H1 (cell line): ENCODE results near the gene VSX2.

Source experiments
- ATF3 ChIP-seq: IDR thresholded peaks from 2 replicates; pipeline ENCODE4 v1.6.1; 2011; ENCODE audit warnings: low read depth, mild to moderate bottlenecking, low read length; ENCODE audit not compliant: insufficient read depth
- CBX8 ChIP-seq: fragments of 300-800, 300-1000 bp; sonication (generic); IDR thresholded peaks from 2 replicates; pipeline ENCODE4 v1.7.1; 2016; ENCODE audit warnings: low read depth, low read length, borderline replicate concordance
- CHD7 ChIP-seq: fragments of 300-600 bp; sonication (generic); IDR thresholded peaks from 2 replicates; pipeline ENCODE4 v1.7.1; 2012; ENCODE audit warnings: low read length, moderate library complexity, mild to moderate bottlenecking, inconsistent platforms; ENCODE audit not compliant: insufficient replicate concordance
- CTCF ChIP-seq, 3 experiments: IDR thresholded peaks; 1 replicate in 2 of 3; 2 replicates in 1 of 3; pipeline versions ENCODE4 v1.5.1 to v1.6.1; 2011; ENCODE audit warnings: low read length in 3 of 3, mild to moderate bottlenecking in 3 of 3, inconsistent platforms in 2 of 3, low read depth in 1 of 3, moderate library complexity in 1 of 3; ENCODE audit not compliant: insufficient read depth in 1 of 3; ENCODE audit errors: control extremely low read depth in 1 of 3
- EZH2 ChIP-seq: fragments of 200-600 bp; sonication (generic); IDR thresholded peaks from 2 replicates; pipeline ENCODE4 v1.7.1; 2012; ENCODE audit warnings: low read depth, mild to moderate bottlenecking, moderate library complexity, low read length, inconsistent platforms; ENCODE audit not compliant: severe bottlenecking
- JUND ChIP-seq: IDR thresholded peaks from 2 replicates; pipeline ENCODE4 v1.6.1; 2011; ENCODE audit warnings: mild to moderate bottlenecking, improper control_type of control experiment, low read length
- POLR2A ChIP-seq, 2 experiments: IDR thresholded peaks; 1 replicate in 1 of 2; 2 replicates in 1 of 2; pipeline ENCODE4 v1.6.1; 2011; ENCODE audit warnings: low read depth in 2 of 2, low read length in 2 of 2, mild to moderate bottlenecking in 2 of 2; ENCODE audit errors: control extremely low read depth in 1 of 2
- SUZ12 ChIP-seq: fragments of 200-600 bp; sonication (generic); IDR thresholded peaks from 2 replicates; pipeline ENCODE4 v1.6.1; 2012; ENCODE audit warnings: mild to moderate bottlenecking, inconsistent platforms, low read length, moderate library complexity, mixed read lengths

DNA sequence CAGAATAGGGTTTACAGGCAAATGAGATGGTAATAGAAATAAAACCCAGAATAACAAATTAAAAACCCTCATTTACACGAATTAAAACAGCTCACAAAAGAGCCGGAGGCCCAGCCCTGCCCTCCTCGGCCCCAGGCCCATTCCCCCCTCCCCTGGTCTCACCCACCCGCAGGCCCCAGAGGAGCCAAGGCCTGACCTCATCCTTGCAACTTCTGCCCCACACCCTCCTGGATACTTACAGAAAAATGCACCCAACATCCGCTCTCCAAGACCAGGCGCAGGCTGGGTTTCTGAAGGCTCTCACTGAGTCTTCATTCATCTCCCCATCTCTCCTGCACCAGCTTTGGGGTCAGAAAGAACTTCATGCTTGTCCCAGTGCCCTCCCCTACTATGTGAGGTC lies 16.2 kb upstream of the VSX2 start:
- no peak for TF ChIP-seq CBX8
- TF ChIP-seq CTCF (IDR thresholded peaks at IDR 0.05; ENCODE audit: control extremely low read depth in 1 of 3, insufficient read depth in 1 of 3, low read depth in 1 of 3, low read length in 3 of 3) = no peak
- no peak for TF ChIP-seq POLR2A (IDR thresholded peaks at IDR 0.05; ENCODE audit: control extremely low read depth in 1 of 2, low read depth in 2 of 2, low read length in 2 of 2)
- no peak for TF ChIP-seq SUZ12
- no peak for TF ChIP-seq EZH2
- TF ChIP-seq ATF3 = no peak
- TF ChIP-seq JUND = no peak
- no peak for TF ChIP-seq CHD7
